Measurements from ENCODE around the gene THEMIS2.

DNA sequence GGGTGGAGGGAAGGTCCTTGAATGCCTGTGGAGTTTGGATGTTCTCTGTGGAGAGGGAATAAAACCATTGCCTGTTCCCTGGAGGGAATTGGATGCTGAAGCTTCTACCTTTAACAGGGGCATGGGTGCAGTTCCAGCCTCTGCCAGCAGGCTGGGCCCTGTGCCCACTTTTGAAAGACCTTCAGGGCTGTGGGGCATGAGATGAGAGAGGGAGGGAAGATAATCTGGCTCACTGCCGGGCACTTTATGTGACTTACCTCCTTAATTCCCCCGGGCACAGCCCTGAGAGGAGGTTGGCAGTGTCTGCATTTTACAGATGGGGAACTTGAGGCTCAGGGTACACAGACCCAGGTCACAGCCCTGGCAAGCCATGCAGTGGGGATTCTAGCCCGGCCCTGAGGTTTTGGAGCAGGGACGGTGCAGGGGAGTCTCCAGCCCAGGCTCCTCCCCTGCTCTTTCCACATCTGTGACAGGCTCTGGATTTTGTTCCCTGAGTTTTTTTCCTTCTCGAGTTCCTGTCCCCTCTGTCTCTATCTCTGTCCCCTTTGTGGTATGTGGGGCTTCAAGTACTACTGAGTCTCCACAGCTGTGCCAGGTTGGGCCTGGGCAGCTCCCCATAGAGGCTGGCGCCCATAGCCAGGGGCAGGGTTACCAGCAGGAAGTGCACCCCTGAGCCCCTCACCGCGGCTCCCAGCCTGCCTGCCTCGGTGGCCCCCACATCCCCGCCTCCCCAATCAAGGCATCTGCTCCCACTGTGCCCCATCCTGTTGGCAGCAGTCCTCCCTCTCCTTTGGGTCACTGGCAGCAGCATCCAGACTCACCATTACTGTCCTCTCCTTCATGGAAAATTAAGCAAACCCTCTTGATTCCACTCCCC lies 14.0 kb upstream of the THEMIS2 start:
- TF ChIP-seq POLR2A (IDR thresholded peaks at IDR 0.05): no peak
- TF ChIP-seq, protein P1, sequence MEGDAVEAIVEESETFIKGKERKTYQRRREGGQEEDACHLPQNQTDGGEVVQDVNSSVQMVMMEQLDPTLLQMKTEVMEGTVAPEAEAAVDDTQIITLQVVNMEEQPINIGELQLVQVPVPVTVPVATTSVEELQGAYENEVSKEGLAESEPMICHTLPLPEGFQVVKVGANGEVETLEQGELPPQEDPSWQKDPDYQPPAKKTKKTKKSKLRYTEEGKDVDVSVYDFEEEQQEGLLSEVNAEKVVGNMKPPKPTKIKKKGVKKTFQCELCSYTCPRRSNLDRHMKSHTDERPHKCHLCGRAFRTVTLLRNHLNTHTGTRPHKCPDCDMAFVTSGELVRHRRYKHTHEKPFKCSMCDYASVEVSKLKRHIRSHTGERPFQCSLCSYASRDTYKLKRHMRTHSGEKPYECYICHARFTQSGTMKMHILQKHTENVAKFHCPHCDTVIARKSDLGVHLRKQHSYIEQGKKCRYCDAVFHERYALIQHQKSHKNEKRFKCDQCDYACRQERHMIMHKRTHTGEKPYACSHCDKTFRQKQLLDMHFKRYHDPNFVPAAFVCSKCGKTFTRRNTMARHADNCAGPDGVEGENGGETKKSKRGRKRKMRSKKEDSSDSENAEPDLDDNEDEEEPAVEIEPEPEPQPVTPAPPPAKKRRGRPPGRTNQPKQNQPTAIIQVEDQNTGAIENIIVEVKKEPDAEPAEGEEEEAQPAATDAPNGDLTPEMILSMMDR (IDR thresholded peaks at IDR 0.05): peak; percentile 93 to 99 (median 95)

Measured in right lobe of liver (tissue), 4 donors.